Measurements from ENCODE around the gene EMC7. TPM values are rescaled to one million over a fixed set of nuclear protein-coding genes. Genes with fewer than 3 reads are reported as not detected.

The EMC7 gene
- 38.0 and 47.8 TPM in 2 replicates for total RNA-seq

DNA sequence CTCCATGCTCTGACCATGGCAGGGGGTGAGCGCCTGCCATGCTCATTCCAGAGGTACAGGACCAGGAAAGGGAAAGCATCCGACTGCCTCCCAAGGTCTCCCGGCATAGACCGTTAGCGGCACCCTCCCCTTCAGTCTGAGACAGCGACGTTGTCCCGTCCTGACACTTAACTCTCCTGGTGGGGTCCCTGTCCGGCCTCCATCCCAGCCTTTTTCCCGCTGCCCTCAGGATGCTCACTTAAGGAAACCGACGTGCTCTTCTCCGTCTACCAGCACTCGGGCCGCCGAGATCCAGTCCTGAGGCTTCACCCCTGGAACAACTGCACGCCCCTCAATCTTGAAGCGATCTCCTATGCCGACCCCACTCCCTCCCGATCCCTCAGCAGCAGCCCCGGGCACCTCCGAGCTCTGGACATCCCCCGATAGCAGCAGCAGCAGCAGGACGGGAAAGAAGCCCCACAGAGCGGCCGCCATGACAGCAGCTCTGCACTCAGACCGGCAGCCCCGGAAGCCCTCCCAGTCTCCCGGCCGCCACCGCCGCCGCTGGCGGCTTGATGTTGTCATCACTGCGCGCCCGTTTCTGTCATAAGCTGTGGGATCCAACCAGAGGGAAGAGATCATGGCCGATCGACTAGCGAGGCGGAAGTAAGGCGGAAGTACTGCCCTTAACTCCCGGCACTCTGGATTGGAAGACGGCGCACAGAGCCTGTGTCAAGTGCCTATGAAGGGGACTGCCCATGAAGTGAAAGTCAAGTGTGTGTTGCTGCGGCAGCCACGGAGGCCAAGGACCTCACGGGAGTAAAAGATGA, at the start of gene EMC7, which contains the start of gene PGBD4:
Gene EMC7, minus strand, starts transcription at position 497 of the 809 bp plus-strand sequence. Its CDS starts 23 bp downstream, at position 474.
Gene PGBD4, plus strand, starts transcription at position 718 of the 809 bp plus-strand sequence. CDS start 449 bp downstream, outside the sequence.

DNA sequence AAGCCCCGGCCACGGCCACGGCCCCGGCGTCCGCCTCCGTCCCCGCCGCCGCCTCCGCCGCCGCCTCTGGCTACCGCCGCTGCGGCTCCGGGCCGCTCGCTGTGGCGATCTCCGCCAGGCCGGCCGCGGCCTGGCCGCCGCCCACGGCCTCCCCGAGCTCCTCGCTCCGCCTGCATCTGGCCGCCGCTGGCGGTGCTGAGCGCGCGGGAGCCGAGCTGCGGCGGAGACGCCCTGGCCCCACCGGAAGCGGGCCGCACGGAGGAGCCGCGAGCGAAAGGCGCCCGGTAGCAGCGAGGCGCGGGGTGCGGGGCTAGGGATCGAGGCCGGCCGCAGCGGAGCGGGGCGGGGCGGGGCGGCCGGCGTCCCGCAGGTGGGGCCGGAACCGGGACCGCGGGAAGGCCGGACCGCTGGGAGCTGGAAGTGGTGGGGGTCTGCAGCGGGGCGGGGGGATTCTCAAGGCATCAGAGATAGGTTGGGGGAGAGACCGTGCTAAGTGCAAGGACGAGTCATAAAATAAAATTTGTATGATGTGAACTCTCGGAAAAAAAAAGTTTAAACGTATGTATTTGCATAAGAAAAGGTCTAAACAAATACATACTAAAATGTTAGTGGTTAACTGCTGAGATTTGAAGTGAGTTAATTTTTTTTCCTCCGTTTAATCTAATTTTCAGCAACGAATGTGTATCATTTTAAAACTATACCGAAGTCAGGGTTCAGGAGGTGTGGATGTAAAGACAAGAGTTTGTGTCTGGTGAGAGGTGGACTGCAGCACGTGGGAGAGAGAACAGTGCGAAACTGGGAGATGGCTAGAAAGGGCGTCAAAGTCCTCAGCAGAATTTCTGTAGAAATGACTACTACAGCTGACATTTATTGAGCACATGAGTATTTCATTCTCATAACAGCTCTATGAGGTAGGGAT, 62.5 kb downstream of the EMC7 start, which contains the start of gene AVEN:
Gene AVEN, minus strand, starts transcription at position 334 of the 919 bp plus-strand sequence. Its CDS starts 158 bp downstream, at position 176.

Other genes starting within 250 kb of the EMC7 start
- not detected in 2 replicates for gene CHRM5, start 133.4 kb downstream of the EMC7 start, total RNA-seq
- 6.8 and 19.9 TPM in 2 replicates for gene AVEN, start 62.7 kb downstream of the EMC7 start, total RNA-seq
- gene PGBD4, start 221 bp upstream of the EMC7 start, total RNA-seq = 0.65 and 1.4 TPM in 2 replicates
- gene KATNBL1, start 108.2 kb upstream of the EMC7 start, total RNA-seq = 18.6 and 22.5 TPM in 2 replicates
- 172 and 186 TPM in 2 replicates for gene EMC4, start 123.2 kb upstream of the EMC7 start, total RNA-seq
- gene SLC12A6, start 235.9 kb upstream of the EMC7 start, total RNA-seq = 9.1 and 13.7 TPM in 2 replicates
- gene NOP10, start 241.3 kb upstream of the EMC7 start, total RNA-seq = 241 and 275 TPM in 2 replicates
- gene NUTM1, start 241.5 kb upstream of the EMC7 start, total RNA-seq = not detected in 2 replicates